GM12878 (cell line): ENCODE results near the gene RFXAP. TPM values are rescaled to one million over a fixed set of nuclear protein-coding genes. Genes with fewer than 3 reads are reported as not detected.

Experiments
- CBFB ChIP-seq: IDR thresholded peaks from 2 replicates; pipeline ENCODE4 v1.6.1; 2016; ENCODE audit warnings: antibody characterized with exemption, low read depth
- CEBPZ ChIP-seq: fragments of 150-350 bp; IDR thresholded peaks from 2 replicates; pipeline ENCODE4 v1.6.1; 2016; ENCODE audit warnings: low read depth, low read length
- CREB1 ChIP-seq: IDR thresholded peaks from 2 replicates; pipeline ENCODE4 v1.6.1; 2012; ENCODE audit warnings: low read depth, mild to moderate bottlenecking, inconsistent platforms
- CTCF ChIP-seq, 3 experiments: IDR thresholded peaks in 2 of 3; conservative IDR thresholded peaks in 1 of 3; 2 replicates each; pipeline ENCODE4 v1.5.1; 2011; ENCODE audit warnings: low read depth in 3 of 3, low read length in 3 of 3, mild to moderate bottlenecking in 3 of 3, control low read depth in 2 of 3, moderate library complexity in 2 of 3, inconsistent platforms in 1 of 3, mixed read lengths in 1 of 3; ENCODE audit not compliant: control insufficient read depth in 2 of 3, insufficient read depth in 1 of 3; ENCODE audit errors: extremely low read depth in 1 of 3
- E2F4 ChIP-seq: IDR thresholded peaks from 2 replicates; pipeline ENCODE4 v1.6.1; 2012; ENCODE audit warnings: low read depth, low read length, improper control_type of control experiment
- FOXK2 ChIP-seq: fragments of 450-650 bp; IDR thresholded peaks from 2 replicates; pipeline ENCODE4 v1.6.1; 2017; ENCODE audit warnings: mild to moderate bottlenecking, moderate library complexity
- GATAD2B ChIP-seq: fragments of 450-650 bp; conservative IDR thresholded peaks from 2 replicates; pipeline ENCODE4 v1.6.1; 2017; ENCODE audit warnings: low read depth, mild to moderate bottlenecking, moderate library complexity
- HDAC2 ChIP-seq: fragments of 200-600 bp; sonication (generic); IDR thresholded peaks from 2 replicates; pipeline ENCODE4 v1.6.1; 2017
- MEF2B ChIP-seq: fragments of 450-650 bp; IDR thresholded peaks from 2 replicates; pipeline ENCODE4 v1.6.1; 2018; ENCODE audit warnings: mild to moderate bottlenecking, moderate library complexity; ENCODE audit not compliant: partially characterized antibody, poor library complexity, severe bottlenecking
- MYC ChIP-seq: IDR thresholded peaks from 2 replicates; pipeline ENCODE4 v1.6.1; 2011; ENCODE audit warnings: mild to moderate bottlenecking, low read length, moderate library complexity, inconsistent platforms; ENCODE audit not compliant: insufficient read depth, insufficient replicate concordance, insufficient read length, severe bottlenecking
- NR2C2 ChIP-seq: IDR thresholded peaks from 2 replicates; pipeline ENCODE4 v1.6.1; 2011; ENCODE audit warnings: borderline replicate concordance, low read depth; ENCODE audit not compliant: control insufficient read depth, insufficient read length
- POLR2AphosphoS2 ChIP-seq: IDR thresholded peaks from 2 replicates; pipeline ENCODE4 v1.6.1; 2011; ENCODE audit warnings: low read depth, mild to moderate bottlenecking, low read length, improper control_type of control experiment, moderate library complexity
- RB1 ChIP-seq: fragments of 450-650 bp; formaldehyde crosslinking; IDR thresholded peaks from 2 replicates; pipeline ENCODE4 v1.6.1; 2017; ENCODE audit warnings: mild to moderate bottlenecking, borderline replicate concordance
- RELA ChIP-seq: fragments of 450-650 bp; IDR thresholded peaks from 2 replicates; pipeline ENCODE4 v1.8.0; 2014; ENCODE audit warnings: borderline replicate concordance; ENCODE audit not compliant: partially characterized antibody
- USF2 ChIP-seq: IDR thresholded peaks from 2 replicates; pipeline ENCODE4 v1.6.1; 2011; ENCODE audit warnings: low read depth, low read length, improper control_type of control experiment, borderline replicate concordance
- ZNF384 ChIP-seq: IDR thresholded peaks from 2 replicates; pipeline ENCODE4 v1.6.1; 2012; ENCODE audit warnings: low read depth, mild to moderate bottlenecking, low read length, improper control_type of control experiment, borderline replicate concordance
- polyA plus RNA-seq, 11 experiments: library from polyadenylated mRNA; depleted of rRNA in 4 of 11; unstranded in 6 of 11; stranded (reverse) in 5 of 11; fragments of >200 nt; fragmentation: Nextera tagmentation in 4 of 11; fragmentation: Illumina TruSeq in 1 of 11; extraction: Ambion mirVana in 4 of 11; extraction: Trizol in 1 of 11; gene quantifications; 1 replicate in 1 of 11; 2 replicates in 10 of 11; pipeline versions ENCODE4 v1.2.1 to v1.2.3, GENCODE V29; 2011 to 2016; ENCODE audit warnings: inconsistent platforms in 2 of 11, missing spikeins in 2 of 11, low read depth in 1 of 11
- total RNA-seq, 4 experiments: library from RNA; depleted of rRNA in 3 of 4; stranded (reverse); fragments of >200 nt in 3 of 4; fragmentation: Illumina TruSeq in 1 of 4; extraction: Trizol in 1 of 4; gene quantifications; 2 replicates each; pipeline versions ENCODE4 v1.2.1 to v1.2.3, GENCODE V29; 2013 to 2021

RFXAP gene
- total and polyA plus RNA-seq, 10 of the 15 experiments (the other 5 are each of a cell fraction or from before 2014, with no cell fraction given), result 3.4 to 13.3 (median 7.7) TPM

GRCh38 chr13:36858290-36858689 is 39.3 kb downstream of the RFXAP start (continued):
- no peak for TF ChIP-seq USF2
- no peak for TF ChIP-seq HDAC2
- no peak for TF ChIP-seq CBFB
- TF ChIP-seq FOXK2, result no peak
- no peak for TF ChIP-seq RELA
- no peak for TF ChIP-seq CEBPZ
- TF ChIP-seq NR2C2, result no peak
- no peak for TF ChIP-seq MYC
- no peak for TF ChIP-seq CREB1
- TF ChIP-seq POLR2AphosphoS2, result no peak
- TF ChIP-seq CTCF (IDR thresholded peaks at IDR 0.05 in 2 of 3, conservative IDR thresholded peaks at IDR 0.05 in 1 of 3; ENCODE audit: control insufficient read depth in 2 of 3, extremely low read depth in 1 of 3, insufficient read depth in 1 of 3, low read depth in 3 of 3, low read length in 3 of 3), result peak; percentile 33 to 64 (median 34); a peak in 3 of 6 replicates
- no peak for TF ChIP-seq RB1
- no peak for TF ChIP-seq E2F4
- TF ChIP-seq ZNF384, result no peak
- no peak for TF ChIP-seq MEF2B
- TF ChIP-seq GATAD2B, result no peak
